ENCODE results near the gene ESPN. TPM values are rescaled to one million over a fixed set of nuclear protein-coding genes. Genes with fewer than 3 reads are reported as not detected.

ESPN gene
- total RNA-seq, 1 experiment from 2014 or later: 53.1 TPM

DNA sequence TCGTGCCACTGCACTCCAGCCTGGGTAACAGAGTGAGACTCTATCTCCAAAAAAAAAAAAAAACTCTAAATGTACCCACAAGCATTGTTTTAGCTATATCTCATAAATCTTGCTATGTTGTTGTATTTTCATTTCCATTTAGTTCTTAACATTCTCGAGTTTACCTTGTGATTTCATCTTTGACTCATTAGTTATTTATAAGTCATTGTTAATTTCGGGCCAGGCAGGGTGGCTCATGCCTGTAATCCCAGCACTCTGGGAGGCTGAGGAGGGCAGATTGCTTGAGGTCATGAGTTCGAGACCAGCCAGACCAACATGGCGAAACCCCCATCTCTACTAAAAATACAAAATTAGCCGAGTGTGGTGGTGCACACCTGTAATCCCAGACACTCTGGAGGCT, 16.6 kb upstream of the ESPN start:
- no peaks in the 10 kb centered on the region for H3K36me3 Mint-ChIP-seq (ENCODE audit: insufficient read depth in 1 of 3, low read depth in 3 of 3)
- H3K23ac ChIP-seq (ENCODE audit: insufficient read length, low read depth, low read length): no peak overlapping the region
- no peak overlapping the region for H3K18ac ChIP-seq (ENCODE audit: insufficient read length, low read depth, low read length)
- H3K23me2 ChIP-seq (ENCODE audit: insufficient read length, low read depth, low read length, poor library complexity, severe bottlenecking): no peaks in the 10 kb centered on the region
- no peak overlapping the region for H4K8ac ChIP-seq (replicated peaks; ENCODE audit: insufficient read length, low read depth, low read length)
- H2BK120ac ChIP-seq (ENCODE audit: low read depth, low read length, poor library complexity, severe bottlenecking): no peak overlapping the region
- no peak overlapping the region for H3K27ac Mint-ChIP-seq
- H2BK5ac ChIP-seq (ENCODE audit: insufficient read length, low read length): no peak overlapping the region
- H3T11ph ChIP-seq (ENCODE audit: low read length): no peak overlapping the region
- no peak overlapping the region for H2BK15ac ChIP-seq (ENCODE audit: low read depth, low read length)
- peaks cover 66% of the 10 kb centered on the region for H3K27me3 Mint-ChIP-seq (ENCODE audit: low read depth)
- no peaks in the 10 kb centered on the region for H3K79me1 ChIP-seq (ENCODE audit: insufficient read depth, low read depth, low read length, poor library complexity, severe bottlenecking)
- H3K14ac ChIP-seq (ENCODE audit: insufficient read depth, low read length): no peak overlapping the region
- no peaks in the 10 kb centered on the region for H4K20me1 ChIP-seq (ENCODE audit: control insufficient read depth, insufficient read depth, insufficient read length)
- no peak overlapping the region for H3K4ac ChIP-seq (ENCODE audit: low read depth, low read length)
- no peak overlapping the region for H3K27ac ChIP-seq (ENCODE audit: insufficient read length, low read depth, low read length)
- H3K4me3 Mint-ChIP-seq: no peak overlapping the region
- H2AFZ ChIP-seq (ENCODE audit: low read length): no peak overlapping the region
- H4K91ac ChIP-seq (ENCODE audit: insufficient read length, low read depth, low read length): no peak overlapping the region
- no peaks in the 10 kb centered on the region; a peak in 2 of 4 replicates for H3K4me1 Mint-ChIP-seq
- no peaks in the 10 kb centered on the region for H3K27me3 ChIP-seq (ENCODE audit: insufficient read depth, low read length)
- WGBS (ENCODE audit: extremely low coverage, insufficient read length, low lambda C conversion rate): no CpG with 5 or more reads among the region's 6 CpGs
- H3K56ac ChIP-seq (ENCODE audit: insufficient read length, low read depth, low read length): no peak overlapping the region
- DNase-seq: no peak
- H3K4me2 ChIP-seq (ENCODE audit: insufficient read depth, insufficient read length, low read length): no peak overlapping the region
- no peak overlapping the region for H2BK12ac ChIP-seq (ENCODE audit: insufficient read length, low read depth, low read length)
- TF ChIP-seq, protein P1, sequence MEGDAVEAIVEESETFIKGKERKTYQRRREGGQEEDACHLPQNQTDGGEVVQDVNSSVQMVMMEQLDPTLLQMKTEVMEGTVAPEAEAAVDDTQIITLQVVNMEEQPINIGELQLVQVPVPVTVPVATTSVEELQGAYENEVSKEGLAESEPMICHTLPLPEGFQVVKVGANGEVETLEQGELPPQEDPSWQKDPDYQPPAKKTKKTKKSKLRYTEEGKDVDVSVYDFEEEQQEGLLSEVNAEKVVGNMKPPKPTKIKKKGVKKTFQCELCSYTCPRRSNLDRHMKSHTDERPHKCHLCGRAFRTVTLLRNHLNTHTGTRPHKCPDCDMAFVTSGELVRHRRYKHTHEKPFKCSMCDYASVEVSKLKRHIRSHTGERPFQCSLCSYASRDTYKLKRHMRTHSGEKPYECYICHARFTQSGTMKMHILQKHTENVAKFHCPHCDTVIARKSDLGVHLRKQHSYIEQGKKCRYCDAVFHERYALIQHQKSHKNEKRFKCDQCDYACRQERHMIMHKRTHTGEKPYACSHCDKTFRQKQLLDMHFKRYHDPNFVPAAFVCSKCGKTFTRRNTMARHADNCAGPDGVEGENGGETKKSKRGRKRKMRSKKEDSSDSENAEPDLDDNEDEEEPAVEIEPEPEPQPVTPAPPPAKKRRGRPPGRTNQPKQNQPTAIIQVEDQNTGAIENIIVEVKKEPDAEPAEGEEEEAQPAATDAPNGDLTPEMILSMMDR (conservative IDR thresholded peaks at IDR 0.05): no peak
- no peak overlapping the region for H3K9ac ChIP-seq (ENCODE audit: extremely low read depth, insufficient read length, low read length)
- H3K9me3 ChIP-seq (ENCODE audit: control insufficient read depth, low read depth, low read length): no peaks in the 10 kb centered on the region
- no peak overlapping the region for H2BK20ac ChIP-seq (ENCODE audit: low read depth, low read length, poor library complexity, severe bottlenecking)
- H4K5ac ChIP-seq (ENCODE audit: insufficient read length, low read depth, low read length): no peak overlapping the region
- H3K4me1 ChIP-seq (ENCODE audit: insufficient read depth, low read length): no peaks in the 10 kb centered on the region
- H3K79me2 ChIP-seq (ENCODE audit: insufficient read depth, low read length): no peaks in the 10 kb centered on the region
- H2AK5ac ChIP-seq (ENCODE audit: insufficient read length, low read length): no peak overlapping the region
- H3K9me3 Mint-ChIP-seq: no peaks in the 10 kb centered on the region; a peak in 1 of 5 replicates
